Rectal smooth muscle tissue (tissue), 1 donor: ENCODE results near the gene WDR86.

Experiments used
- H3K27ac ChIP-seq: one replicate; pipeline ENCODE4 v1.7.0; 2013; ENCODE audit warnings: low read depth, low read length, inconsistent platforms
- H3K27me3 ChIP-seq: one replicate; pipeline ENCODE4 v1.7.0; 2013; ENCODE audit warnings: low read length; ENCODE audit not compliant: control insufficient read depth, insufficient read depth
- H3K36me3 ChIP-seq: one replicate; pipeline ENCODE4 v1.7.0; 2013; ENCODE audit warnings: low read length; ENCODE audit not compliant: control insufficient read depth, insufficient read depth
- H3K4me1 ChIP-seq: one replicate; pipeline ENCODE4 v1.7.0; 2013; ENCODE audit warnings: low read length; ENCODE audit not compliant: control insufficient read depth, insufficient read depth
- H3K4me3 ChIP-seq: one replicate; pipeline ENCODE4 v1.7.0; 2013; ENCODE audit warnings: low read length
- H3K9ac ChIP-seq: one replicate; pipeline ENCODE4 v1.7.0; 2013; ENCODE audit warnings: low read length

Gene WDR86

DNA sequence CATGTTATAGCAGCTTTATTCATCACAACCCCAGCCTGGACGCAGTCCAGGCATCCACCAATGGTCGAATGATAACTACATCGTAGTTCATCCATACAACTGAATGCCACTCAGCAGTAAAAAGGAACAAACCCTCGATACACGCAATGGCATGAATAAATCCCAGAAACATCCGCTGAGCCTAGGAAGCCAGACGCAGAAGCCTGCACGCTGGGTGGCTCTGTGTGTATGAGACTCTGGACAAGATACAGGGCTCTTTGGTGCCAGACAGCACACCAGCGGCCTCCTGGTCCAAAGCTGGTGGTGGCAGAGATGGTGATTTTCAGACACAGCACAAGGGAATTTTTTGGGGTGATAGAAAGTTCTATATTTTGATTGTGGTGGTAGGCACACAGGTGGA is 40.2 kb upstream of the WDR86 start:
- Histone ChIP-seq H3K9ac (no peak overlapping the region), H3K4me1 (no peaks in the 10 kb centered on the region), H3K27ac (no peak overlapping the region), H3K36me3 (no peaks in the 10 kb centered on the region), H3K4me3 (no peak overlapping the region), H3K27me3 (no peaks in the 10 kb centered on the region)

DNA sequence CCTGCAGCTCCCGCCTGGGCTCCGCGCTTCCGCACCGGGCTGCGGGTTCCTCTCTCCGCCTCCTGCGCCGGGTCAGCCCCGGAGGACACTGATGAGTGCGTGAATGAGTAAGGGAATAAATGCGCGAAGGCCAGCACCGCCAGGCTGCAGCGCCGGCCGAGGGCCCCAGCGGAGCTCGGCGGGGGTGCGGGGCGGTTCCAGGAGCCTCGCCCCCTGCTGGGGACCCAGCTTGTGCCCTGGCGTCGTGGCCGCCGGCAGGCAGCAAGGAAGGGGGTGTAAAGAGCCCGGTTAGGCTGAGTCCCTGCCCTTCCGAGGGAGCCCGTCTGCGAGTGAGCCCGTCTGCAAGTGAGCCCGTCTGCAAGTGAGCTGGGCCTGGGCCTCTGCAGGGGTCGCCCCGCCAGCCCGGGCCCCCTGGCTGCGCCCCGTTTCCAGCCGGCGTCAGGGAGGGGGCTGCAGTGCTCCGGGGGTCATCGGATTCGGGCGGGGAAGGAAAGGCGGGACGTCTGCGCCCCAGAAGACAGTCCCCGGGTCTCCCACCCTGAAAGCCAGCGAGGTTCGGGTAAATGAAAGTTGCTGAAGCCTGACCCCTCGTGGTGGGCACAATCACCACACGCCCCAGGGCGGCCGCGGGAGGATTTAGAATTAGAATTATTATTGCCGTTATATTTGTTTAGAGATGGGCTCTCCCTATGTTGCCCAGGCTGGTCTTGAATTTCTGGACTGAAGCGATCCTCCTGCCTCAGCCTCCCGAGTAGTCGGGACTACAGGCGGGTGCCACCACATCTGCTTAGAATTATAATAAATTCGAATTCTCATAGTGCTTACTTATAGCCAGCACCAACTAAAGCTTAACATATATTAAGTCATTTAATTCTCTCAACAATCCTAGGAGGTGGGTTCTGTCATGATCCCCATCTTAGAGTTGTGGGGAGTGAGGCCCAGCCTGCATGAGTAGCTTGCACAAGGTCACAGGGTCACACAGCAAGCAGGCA is 38.7 kb upstream of the WDR86 start:
- Histone ChIP-seq H3K4me3 (peak overlapping the region; percentile 70), H3K4me1 (no peaks in the 10 kb centered on the region), H3K36me3 (no peaks in the 10 kb centered on the region), H3K9ac (no peak overlapping the region), H3K27ac (peak overlapping the region; percentile 80), H3K27me3 (no peaks in the 10 kb centered on the region)

DNA sequence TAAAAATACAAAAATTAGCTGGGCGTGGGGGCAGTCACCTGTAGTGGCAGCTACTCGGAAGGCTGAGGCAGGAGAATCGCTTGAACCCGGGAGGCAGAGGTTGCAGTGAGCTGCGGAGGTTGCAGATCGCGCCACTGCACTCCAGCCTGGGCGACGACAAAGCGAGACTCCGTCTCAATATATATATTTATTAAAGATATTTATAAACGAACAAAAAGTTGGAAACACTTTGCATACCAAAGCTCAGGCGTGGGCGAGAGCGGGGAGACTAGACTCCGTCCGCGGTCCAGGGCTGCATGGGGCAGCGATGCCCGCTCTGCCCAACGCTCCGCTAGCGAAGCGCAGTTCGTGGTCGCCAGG is 38.0 kb upstream of the WDR86 start:
- H3K27ac ChIP-seq, result peak overlapping the region; percentile 80

DNA sequence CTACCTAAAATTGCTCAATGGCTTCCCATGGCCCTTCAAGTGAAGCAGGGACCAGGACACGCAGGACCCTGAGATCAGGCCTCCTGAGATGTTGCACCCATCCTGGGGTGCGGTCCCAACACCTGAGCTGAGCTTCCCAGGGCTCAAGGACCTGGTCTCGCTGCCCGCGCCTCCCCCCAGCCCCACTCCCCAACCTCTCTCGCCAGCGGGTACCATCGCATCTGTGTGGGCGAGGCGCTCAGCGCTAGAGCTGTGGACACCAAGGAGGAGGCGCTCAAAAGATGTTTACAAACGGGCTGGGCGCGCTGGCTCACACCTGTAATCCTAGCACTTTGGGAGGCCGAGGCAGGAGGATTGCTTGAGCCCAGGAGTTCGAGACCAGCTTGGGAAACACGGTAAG is 37.5 kb upstream of the WDR86 start:
- no peak overlapping the region for H3K4me3 ChIP-seq
- no peaks in the 10 kb centered on the region for H3K36me3 ChIP-seq
- H3K4me1 ChIP-seq, result no peaks in the 10 kb centered on the region
- H3K9ac ChIP-seq, result no peak overlapping the region
- no peaks in the 10 kb centered on the region for H3K27me3 ChIP-seq
- no peak overlapping the region for H3K27ac ChIP-seq

More for the DNA sequence above, 38.0 kb upstream of the WDR86 start:
- H3K9ac ChIP-seq, result no peak overlapping the region
- H3K27me3 ChIP-seq, result no peaks in the 10 kb centered on the region
- peak overlapping the region; percentile 70 for H3K4me3 ChIP-seq
- no peaks in the 10 kb centered on the region for H3K36me3 ChIP-seq
- no peaks in the 10 kb centered on the region for H3K4me1 ChIP-seq

DNA sequence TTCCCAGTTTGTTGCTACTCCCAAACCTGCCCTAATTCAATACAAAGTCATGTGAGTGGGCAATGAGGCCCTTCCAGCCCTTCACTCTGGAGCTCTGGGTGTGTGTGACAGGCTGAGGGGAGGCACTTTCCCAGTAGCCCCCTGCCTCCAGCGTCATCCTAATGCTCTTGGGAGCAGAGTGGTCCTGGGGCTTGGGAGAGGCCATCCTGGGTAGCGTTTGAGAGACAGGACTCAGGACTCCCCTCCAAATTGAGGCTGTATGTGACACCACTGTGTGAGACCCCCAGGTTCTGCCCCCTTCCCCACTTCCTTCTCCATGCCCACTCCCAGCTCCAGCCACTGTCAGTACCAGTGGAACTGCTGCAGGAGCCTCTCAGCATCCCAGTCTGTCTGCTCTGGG is 36.6 kb upstream of the WDR86 start:
- no peak overlapping the region for H3K4me3 ChIP-seq
- H3K9ac ChIP-seq, result no peak overlapping the region
- no peaks in the 10 kb centered on the region for H3K36me3 ChIP-seq
- no peaks in the 10 kb centered on the region for H3K27me3 ChIP-seq
- no peak overlapping the region for H3K27ac ChIP-seq
- H3K4me1 ChIP-seq, result no peaks in the 10 kb centered on the region

DNA sequence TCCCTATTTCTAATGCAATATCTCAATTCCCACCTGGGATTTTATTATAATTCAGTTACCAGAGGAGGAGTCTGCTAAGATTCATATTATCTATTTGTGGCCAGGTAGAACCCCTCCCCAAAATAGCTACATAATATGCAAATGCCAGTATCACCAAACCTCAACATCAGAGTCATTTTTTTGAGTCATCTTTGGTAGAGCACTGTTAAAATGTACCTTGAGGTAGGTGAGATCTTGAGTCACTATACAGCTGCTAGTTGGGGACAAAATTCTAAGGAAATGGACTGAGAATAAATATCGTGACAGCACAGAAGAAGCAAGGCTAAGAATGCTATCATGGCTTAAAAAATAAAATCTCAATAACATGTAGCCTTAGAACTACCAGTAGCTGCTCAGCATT is 34.8 kb upstream of the WDR86 start:
- Histone ChIP-seq H3K4me1 (no peaks in the 10 kb centered on the region), H3K27me3 (no peaks in the 10 kb centered on the region), H3K9ac (no peak overlapping the region), H3K36me3 (no peaks in the 10 kb centered on the region), H3K27ac (no peak overlapping the region), H3K4me3 (no peak overlapping the region)

DNA sequence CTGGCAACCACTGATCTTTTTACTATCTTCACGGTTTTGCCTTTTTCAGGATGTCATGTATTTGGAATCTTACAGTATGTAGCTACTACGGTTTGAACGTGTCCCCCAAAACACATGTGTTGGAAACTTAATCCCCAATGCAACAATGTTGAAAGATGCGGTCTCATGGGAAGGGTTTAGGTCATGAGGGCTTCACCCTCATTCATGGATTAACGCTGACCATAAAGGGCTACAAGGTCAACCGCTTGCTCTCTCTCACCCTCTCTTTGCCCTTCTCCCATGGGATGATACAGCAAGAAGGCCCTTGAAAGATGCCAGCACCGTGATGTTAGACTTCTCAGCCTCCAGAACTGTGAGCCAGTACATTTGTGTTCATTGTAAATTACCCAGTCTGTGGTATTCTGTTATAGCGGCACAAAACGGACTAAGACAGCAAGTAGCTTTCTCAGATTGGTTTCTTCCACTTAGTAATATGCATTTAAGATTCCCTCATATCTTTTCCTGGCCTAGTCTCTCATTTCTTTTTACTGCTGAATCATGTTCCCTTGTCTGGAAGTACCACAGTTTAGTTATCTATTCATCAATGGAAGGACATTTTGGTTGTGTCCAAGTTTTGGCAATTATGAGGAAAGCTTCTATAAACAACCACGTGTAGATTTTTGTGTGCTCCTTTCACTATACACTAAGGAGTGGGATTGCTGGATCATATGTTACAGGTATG is 33.1 kb upstream of the WDR86 start:
- no peak overlapping the region for H3K27ac ChIP-seq

DNA sequence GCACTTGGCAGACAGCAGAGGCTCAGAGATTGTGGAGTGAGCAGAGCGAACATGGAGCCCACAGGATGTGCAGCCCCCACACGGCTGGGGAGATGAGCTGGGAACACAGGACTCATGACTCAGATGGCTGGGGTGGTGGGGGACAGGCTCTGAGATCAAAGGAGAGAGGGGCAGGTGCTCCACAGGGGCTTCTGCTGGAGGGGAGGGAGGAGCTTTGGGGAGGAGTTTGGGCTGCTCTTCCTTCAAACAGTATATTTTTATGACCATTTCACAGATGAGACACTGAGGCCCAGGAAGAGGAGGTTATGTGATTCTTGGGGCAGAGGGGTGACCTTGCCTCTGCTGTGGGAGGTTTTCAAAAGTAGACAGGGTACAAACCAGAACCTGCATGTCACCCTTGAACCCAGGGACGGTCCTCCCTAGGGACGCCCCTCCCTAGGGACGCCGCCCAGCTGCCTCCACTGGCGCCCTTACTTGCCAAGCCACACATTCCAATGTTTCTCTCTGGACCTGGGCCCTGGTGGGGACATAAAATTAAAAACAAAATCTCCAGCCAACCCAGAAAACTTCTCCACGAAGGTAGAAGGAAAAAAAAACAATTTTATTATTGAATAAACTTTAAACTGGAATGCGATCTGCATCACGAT is 31.1 kb upstream of the WDR86 start:
- Histone ChIP-seq H3K36me3 (no peaks in the 10 kb centered on the region), H3K4me3 (no peak overlapping the region), H3K27ac (no peak overlapping the region), H3K9ac (no peak overlapping the region), H3K4me1 (peaks cover 5% of the 10 kb centered on the region), H3K27me3 (peaks cover 3% of the 10 kb centered on the region)

More for the DNA sequence above, 33.1 kb upstream of the WDR86 start:
- Histone ChIP-seq H3K27me3 (peaks cover 3% of the 10 kb centered on the region), H3K9ac (no peak overlapping the region), H3K4me3 (no peak overlapping the region), H3K4me1 (no peaks in the 10 kb centered on the region), H3K36me3 (no peaks in the 10 kb centered on the region)

DNA sequence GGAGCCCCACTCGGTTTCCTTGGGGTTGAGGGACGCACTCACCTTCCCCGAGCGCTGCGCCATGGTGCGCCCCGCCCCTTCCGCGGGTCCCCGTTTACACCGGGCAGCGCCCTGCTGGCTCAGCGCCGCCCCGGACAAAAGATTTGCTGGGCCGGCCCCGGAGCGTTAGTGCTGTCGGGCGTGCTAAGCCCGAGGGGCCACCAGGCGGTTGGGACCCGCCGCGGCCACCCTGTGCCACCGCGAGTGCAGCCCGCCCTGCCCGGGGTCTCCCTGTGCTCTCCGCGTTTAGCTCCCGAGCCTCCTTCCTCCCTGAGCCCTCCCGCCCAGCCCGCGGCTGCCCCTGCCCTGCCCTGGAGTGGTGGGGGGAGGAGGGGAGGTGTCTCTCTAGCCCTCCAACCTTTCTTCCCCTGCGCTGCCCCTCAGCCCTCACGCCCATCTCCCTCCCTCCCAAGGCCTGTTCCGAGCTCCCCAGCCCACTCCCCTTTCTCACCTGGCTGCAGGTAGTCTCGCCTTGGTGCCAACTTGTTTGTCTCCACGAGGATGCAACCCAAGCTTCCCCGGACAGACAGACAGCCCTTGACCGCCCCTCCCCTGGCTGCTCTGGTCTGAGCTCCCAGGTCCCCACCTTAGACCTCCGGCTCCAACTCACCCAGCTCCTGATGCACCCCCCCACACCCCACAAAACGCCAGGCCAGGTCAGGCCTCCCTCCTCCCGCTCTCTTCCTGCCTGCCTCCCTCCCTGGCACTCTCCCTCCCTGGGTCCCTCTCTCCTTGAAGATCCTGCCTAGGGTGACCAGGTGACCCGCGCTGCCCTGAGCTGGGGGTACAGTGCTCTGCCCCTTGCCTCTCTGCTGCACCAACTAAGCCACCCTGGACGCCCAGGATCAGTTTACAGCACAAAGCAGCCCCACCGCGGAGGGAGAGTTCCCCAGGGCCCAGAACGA is 30.3 kb upstream of the WDR86 start, which contains the start of gene CRYGN:
CRYGN (minus strand) TSS at position 287 of the 944 bp plus-strand sequence; CDS start at position 63, 224 bp downstream.
- Histone ChIP-seq H3K4me3 (peak within 1 kb of the TSS; percentile 44), H3K9ac (no peak within 1 kb of the TSS), H3K27me3 (peaks cover 3% of the 10 kb centered on the region), H3K36me3 (no peaks in the 10 kb centered on the region), H3K4me1 (peaks cover 5% of the 10 kb centered on the region), H3K27ac (no peak within 1 kb of the TSS)

DNA sequence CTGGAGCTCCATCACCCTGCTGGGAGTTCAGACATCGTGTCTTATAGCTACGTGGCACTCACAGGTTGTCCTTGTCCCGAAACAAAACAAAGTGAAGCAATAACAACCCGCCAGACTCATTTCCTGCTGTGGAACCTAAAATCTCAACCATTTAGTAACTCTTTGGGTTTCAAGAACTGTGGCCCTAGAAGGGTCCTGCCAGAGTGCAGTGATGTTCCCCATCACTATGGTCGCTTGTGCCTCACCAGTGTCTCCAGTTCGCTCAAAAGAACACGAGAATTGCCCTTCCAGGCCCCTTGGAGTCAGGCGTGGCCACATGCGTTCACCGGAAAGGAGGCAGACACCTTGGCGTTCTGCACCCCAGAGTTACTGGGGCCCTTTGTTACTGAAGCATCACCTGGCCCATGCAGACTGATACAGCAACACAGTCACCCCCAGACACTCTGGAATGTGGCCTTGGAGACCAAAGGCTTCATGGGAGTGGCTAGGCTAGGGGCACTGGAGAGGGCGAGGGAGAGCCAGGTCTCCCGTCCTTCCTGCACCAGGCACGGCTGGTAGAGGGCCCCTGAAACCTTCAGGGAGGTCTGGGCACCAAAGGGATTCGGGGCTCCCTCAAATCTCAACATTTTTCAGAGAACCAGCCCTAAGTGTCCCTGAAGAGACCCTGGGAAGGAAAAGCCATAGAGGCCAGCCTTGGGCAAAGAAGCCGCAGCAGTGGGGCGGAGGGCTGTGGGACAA is 29.2 kb upstream of the WDR86 start:
- Histone ChIP-seq H3K4me1 (peaks cover 5% of the 10 kb centered on the region), H3K36me3 (no peaks in the 10 kb centered on the region), H3K27me3 (peaks cover 3% of the 10 kb centered on the region), H3K9ac (no peak overlapping the region), H3K4me3 (no peak overlapping the region), H3K27ac (no peak overlapping the region)

DNA sequence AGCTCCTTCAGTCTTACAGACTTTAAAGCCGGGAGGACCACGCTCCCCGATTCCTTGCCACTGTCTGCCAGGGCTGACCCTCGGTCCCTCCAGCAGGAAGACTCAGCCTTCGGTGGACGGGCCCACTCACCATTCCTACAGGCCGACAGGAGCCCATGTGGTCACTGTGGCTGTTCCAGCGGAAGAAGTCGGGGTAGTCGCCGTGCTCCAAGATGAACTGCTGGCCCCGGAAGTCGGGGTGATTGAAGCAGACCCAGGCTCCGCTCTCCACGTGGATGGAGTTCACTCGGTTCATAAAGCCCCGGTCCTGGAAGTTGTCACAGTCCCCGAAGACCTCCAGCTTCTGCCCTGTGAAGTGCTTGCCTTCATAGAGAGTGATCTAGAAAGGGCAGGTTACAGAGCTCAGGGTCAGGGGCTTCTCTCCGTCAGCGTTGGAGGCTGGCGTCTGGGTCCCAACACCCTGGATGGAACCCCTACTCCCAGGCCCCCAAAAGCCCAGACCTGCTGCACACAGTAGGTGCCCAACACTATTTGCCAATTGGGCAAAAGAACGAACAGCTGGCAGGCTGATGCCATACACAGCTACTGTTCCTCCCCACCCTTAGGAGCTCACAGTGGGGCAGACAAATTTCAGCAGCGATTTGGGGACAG is 28.2 kb upstream of the WDR86 start:
- H3K9ac ChIP-seq, result no peak overlapping the region
- H3K27me3 ChIP-seq, result peaks cover 3% of the 10 kb centered on the region
- H3K27ac ChIP-seq, result no peak overlapping the region
- H3K36me3 ChIP-seq, result no peaks in the 10 kb centered on the region
- peaks cover 5% of the 10 kb centered on the region for H3K4me1 ChIP-seq
- no peak overlapping the region for H3K4me3 ChIP-seq
